CD4-positive, alpha-beta T cell treated with Interleukin-2 at 100 ng/mL for 4 hours (primary cell): ENCODE measurements around the gene DPP3.
A peak's percentile ranks its signal among the peaks of the same experiment; 100 is the strongest.

ENCODE experiments used
- DNase-seq: peaks from one replicate; pipeline ENCODE4 v3.0.0-alpha.2; 2020; ENCODE audit warnings: low spot score

Gene DPP3

DNA sequence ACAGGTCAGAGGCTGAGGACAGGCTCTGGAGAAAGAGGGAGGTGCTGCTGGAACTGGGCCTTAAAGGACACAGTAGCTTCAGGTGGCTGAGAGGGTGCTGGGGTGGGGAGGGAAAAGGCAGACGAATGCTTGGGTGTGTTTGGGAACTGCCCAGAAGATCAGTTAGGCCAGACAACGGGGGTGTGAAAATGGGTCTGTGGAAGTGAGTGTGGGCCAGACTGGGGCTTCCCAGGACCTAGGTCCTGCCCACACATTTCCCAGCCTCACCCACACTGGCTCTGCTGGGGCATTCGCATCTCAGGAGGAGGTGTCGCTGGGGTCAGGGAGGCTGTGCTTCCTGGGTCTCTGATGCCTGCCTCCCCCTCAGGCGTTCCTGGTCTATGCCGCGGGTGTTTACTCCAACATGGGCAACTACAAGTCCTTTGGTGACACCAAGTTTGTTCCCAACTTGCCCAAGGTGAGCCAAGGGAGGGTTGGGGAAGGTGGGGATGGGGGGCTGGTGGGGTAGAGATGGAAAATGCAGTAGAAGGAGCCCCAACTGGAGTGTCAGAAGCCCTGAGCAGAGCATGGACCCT is 4.7 kb downstream of the DPP3 start:
- no peak for DNase-seq

- DNase-seq = no peak
Measured at GRCh38 chr11:66488957-66489356, 8.7 kb downstream of the DPP3 start.

GRCh38 chr11:66489636-66490035 is 9.4 kb downstream of the DPP3 start:
- DNase-seq = no peak

DNA sequence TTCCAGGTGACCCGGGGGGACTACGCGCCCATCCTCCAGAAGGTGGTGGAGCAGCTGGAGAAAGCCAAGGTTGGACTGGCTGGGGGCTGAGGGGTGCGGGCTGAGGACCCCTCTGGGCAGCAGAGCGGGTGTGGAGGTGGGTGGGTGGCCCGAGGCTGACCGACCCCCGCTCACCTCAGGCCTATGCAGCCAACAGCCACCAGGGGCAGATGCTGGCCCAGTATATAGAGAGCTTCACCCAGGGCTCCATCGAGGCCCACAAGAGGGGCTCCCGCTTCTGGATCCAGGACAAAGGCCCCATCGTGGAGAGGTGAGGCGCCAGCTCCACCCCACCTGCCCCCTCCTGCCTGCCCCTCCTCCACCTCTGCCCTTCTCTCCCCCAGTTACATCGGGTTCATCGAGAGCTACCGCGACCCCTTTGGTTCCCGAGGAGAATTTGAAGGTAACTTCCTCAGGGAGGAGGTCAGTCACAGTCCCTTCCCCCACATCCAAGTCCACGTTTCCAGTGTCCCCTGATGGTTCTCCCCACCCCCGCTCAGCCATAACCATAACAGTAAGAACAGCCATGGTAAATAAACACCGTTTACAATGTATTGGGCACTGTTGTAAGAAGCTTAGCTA is 11.2 kb downstream of the DPP3 start:
- DNase-seq = no peak

- DNase-seq = no peak
Measured at GRCh38 chr11:66492161-66492865, 12.1 kb downstream of the DPP3 start.

DNA sequence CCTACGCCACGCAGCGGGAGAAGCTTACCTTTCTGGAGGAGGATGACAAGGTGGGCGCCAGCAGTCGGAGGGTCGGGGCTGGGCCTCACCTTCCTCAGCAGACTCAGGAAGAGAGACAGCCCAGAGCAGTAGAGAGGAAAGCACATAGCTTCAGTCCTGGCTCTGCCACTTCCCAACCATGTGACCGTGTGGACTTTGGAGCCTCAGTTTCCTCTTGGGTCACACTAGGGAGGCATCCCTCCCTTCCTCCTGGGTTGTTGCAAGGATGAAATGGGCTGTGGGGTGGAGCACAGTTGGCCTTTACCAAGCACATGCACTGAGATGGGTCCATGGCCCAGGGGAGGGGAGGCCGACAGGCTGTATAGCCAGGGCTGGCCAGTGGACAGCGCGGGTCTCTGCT is 12.9 kb downstream of the DPP3 start:
- DNase-seq = no peak

- DNase-seq = no peak
Measured at GRCh38 chr11:66494458-66494857, 14.2 kb downstream of the DPP3 start.

DNA sequence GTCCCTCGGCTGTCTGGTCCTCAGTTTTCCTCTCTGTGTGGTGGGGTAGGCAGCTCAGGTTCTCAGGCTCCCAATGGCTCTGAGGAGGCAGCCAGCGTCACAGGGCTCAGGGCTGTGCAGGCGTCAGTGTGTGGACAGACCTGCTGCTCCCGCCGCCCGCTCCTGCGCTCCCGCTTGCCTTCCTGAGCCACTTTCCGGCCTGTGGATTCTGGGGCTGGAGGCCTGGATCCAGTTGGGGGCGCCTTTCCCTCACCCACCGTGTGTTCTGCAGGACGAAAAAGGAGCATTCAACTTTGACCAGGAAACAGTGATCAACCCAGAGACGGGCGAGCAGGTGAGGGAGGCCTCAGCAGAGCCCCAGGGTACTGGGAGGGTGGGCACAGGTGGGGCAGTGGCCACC is 14.7 kb downstream of the DPP3 start:
- DNase-seq = no peak

- DNase-seq = no peak
Measured at GRCh38 chr11:66495401-66495854, 15.2 kb downstream of the DPP3 start.

GRCh38 chr11:66497206-66497605 is 17.0 kb downstream of the DPP3 start:
- DNase-seq = no peak

DNA sequence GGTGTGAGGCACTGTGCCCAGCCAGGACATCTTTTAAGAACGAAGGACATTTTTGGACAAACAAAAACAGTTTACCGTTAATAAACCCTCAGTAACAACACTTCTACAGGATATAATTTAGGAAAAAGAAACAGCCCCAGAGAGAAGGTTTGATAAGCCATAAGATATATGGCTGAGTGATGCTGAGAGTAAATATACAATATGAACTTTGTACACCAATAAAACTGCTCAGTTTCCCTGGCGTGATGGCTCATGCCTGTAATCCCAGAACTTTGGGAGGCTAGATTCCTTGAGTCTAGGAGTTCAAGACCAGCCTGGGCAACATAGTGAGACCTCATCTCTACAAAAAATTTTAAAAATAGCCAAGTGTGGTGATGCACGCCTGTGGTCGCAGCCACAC is 18.3 kb downstream of the DPP3 start:
- DNase-seq = no peak

DNA sequence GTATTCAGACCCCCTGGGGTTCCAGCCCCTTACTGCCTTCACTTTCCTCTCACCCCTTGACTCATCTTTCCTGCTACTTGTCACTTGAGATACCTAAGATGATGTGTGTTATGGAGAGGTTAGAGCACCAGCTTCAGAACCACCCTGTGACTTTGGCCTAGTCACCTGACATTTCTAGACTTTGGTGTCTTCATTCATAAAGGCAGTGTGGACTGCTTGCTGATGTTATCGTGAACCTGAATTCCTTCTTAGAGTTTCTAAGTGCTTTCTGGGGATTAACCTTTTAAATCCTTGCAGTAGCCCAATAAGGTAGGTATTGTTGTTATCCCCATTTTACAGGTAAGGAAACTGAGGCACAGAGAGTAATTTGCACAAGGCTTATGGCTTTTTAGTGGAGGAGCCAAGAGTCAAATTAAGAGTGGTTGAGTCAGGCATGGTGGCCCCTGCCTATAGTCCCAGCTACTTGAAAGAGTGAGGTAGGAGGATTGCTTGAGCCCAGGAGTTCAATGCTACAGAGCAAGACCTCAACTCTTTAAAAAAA is 25.1 kb downstream of the DPP3 start:
- no peak for DNase-seq

- DNase-seq = no peak
Measured at GRCh38 chr11:66509131-66509561, 28.9 kb downstream of the DPP3 start.

DNA sequence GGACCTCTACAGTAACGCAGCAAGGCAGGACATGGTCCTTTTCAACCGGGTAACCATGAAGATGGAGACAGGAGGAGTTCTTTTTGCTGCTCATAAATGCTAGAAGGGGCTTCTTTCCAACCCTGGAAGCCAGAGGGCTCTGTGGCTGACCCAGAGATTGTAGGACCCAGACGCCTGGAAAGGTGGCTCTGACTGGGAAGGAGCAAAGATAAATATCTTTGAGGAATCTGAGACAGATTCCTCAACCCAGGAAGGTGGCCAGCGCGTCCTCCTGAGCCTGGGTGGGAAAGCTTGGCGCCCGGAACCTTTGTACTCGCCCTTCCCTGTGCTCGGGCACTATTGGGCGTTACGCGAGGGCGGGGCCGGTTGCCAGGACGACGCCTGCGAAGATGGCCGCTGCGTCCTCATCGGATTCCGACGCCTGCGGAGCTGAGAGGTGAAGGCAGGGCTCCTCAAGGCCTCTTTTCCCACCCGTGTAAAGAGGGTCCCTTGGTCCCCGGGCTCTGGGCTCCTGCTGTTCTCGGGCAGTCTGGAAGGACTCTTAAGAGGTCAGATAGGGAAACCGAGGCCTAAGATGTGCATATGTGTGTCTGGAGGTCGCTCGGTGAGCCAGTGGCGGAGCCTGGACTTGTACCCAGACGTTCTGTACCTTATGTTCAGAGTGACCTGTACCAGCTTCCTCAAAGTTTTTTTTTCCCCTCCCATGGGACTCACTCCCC is 30.2 kb downstream of the DPP3 start, which contains the start of gene BBS1:
BBS1 (plus strand) TSS at position 365 of the 719 bp plus-strand sequence; CDS start at position 390, 25 bp downstream.
- peak; percentile 83 for DNase-seq

GRCh38 chr11:66510990-66511339 is 30.7 kb downstream of the DPP3 start:
- no peak for DNase-seq

- DNase-seq = no peak
Measured at GRCh38 chr11:66523611-66524010, 43.4 kb downstream of the DPP3 start.

GRCh38 chr11:66524304-66525040 is 44.2 kb downstream of the DPP3 start:
- DNase-seq = no peak

- no peak for DNase-seq
Measured at GRCh38 chr11:66529069-66529468, 48.8 kb downstream of the DPP3 start.

DNA sequence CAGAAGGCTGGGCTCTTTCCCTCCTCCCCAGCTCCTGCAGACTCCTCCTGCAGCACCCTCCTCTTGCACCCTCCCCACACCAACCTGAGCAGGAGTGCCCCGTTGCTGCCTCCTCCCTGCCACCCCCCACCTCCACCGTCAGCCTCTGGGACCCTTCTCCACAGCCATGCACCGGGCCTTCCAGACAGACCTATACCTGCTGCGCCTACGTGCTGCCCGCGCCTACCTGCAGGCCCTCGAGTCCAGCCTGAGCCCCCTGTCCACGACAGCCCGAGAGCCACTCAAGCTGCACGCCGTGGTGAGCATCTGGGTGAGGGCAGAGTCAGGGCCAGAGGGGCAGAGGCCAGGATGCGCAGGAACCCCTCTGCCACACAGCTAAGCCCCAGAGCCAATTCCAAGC is 49.4 kb downstream of the DPP3 start:
- DNase-seq = no peak

- DNase-seq = no peak
Measured at GRCh38 chr11:66530927-66531709, 50.9 kb downstream of the DPP3 start.

DNA sequence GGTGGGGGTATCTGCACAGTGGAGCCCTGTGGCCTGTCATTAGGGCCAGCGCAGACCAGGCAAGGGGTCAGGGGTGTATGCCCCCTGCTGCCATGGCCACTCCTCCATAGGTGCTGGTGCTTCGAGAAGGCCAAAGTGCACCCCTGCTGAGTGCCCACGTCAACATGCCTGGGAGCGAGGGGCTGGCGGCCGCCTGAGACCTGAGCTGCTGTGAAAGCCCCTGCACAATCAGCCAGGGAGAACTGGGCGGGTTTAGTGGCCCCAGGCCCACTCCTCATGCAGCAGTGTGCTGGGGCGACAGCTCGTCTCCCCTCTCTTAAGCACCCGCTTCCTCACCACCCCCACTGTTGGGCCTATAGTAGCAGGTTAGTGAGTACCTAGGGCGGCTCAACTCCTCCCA is 51.6 kb downstream of the DPP3 start:
- no peak for DNase-seq
